H1 (cell line): ENCODE measurements around the gene PHLDA1. TPM values are rescaled to one million over a fixed set of nuclear protein-coding genes. Genes with fewer than 3 reads are reported as not detected.

Experiments used
- CTCF ChIA-PET: fragments of 300-600 bp; sonication (Branson Sonifier 250); formaldehyde crosslinking; loops from one replicate; lab custom pipeline; 2021; ENCODE audit not compliant: partially characterized antibody; lab: Charles Lee
- POLR2A ChIA-PET: fragments of 300-600 bp; sonication (Branson Sonifier 250); formaldehyde crosslinking; loops from one replicate; lab custom pipeline; 2021; ENCODE audit warnings: inconsistent platforms; ENCODE audit not compliant: partially characterized antibody; lab: Charles Lee
- DNase-seq, 2 experiments: peaks; one replicate each; pipeline versions ENCODE4 v3.0.0 to v3.0.0-alpha.2; 2010 to 2022; ENCODE audit warnings: low spot score in 2 of 2, low read depth in 1 of 2, mixed read lengths in 1 of 2
- FAIRE-seq: peaks from 2 replicates; lab custom pipeline; 2011; peaks lifted over from hg19 to GRCh38; lab: Jason Lieb, UNC
- H2AFZ ChIP-seq: 2 replicates; pipeline ENCODE4 v1.8.1; 2012; ENCODE audit warnings: low read length, inconsistent platforms
- H2AK5ac ChIP-seq: 2 replicates; pipeline ENCODE4 v1.6.1; 2013; ENCODE audit warnings: low read depth, low read length
- H2BK120ac ChIP-seq: replicated peaks from 2 replicates; pipeline ENCODE3; 2013; ENCODE audit warnings: low read depth, low read length, inconsistent platforms
- H2BK12ac ChIP-seq: 2 replicates; pipeline ENCODE4 v1.6.1; 2013; ENCODE audit warnings: low read depth, low read length
- H2BK15ac ChIP-seq: 2 replicates; pipeline ENCODE4 v1.6.1; 2013; ENCODE audit warnings: low read length
- H2BK20ac ChIP-seq: 2 replicates; pipeline ENCODE4 v1.6.1; 2013; ENCODE audit warnings: low read length
- H2BK5ac ChIP-seq: 2 replicates; pipeline ENCODE4 v1.6.1; 2013; ENCODE audit warnings: low read depth, low read length
- H3K14ac ChIP-seq: 2 replicates; pipeline ENCODE4 v1.6.1; 2013; ENCODE audit warnings: inconsistent platforms; ENCODE audit not compliant: insufficient read length
- H3K18ac ChIP-seq: 2 replicates; pipeline ENCODE4 v1.6.1; 2013; ENCODE audit warnings: low read length; ENCODE audit errors: extremely low read depth
- H3K23ac ChIP-seq: 2 replicates; pipeline ENCODE4 v1.6.1; 2013; ENCODE audit warnings: inconsistent platforms; ENCODE audit not compliant: insufficient read length
- H3K23me2 ChIP-seq: 2 replicates; pipeline ENCODE4 v1.6.1; 2013; ENCODE audit warnings: low read depth, low read length
- H3K27ac ChIP-seq: 2 replicates; pipeline ENCODE4 v1.6.1; 2011; ENCODE audit warnings: low read depth, low read length, inconsistent platforms
- H3K27me3 ChIP-seq, 4 experiments: replicated peaks in 1 of 4; 1 replicate in 1 of 4; 2 replicates in 3 of 4; pipeline versions ENCODE4 v1.6.1 to v1.8.1; 2011 to 2013; ENCODE audit warnings: low read length in 3 of 4, mild to moderate bottlenecking in 3 of 4, inconsistent platforms in 2 of 4, mixed read lengths in 2 of 4, moderate library complexity in 1 of 4; ENCODE audit not compliant: control insufficient read depth in 3 of 4, insufficient read depth in 3 of 4; ENCODE audit errors: extremely low read depth in 1 of 4
- H3K36me3 ChIP-seq, 4 experiments: 2 replicates each; pipeline versions ENCODE4 v1.6.1 to v1.8.1; 2011 to 2013; ENCODE audit warnings: mild to moderate bottlenecking in 4 of 4, low read length in 3 of 4, moderate library complexity in 2 of 4, control low read depth in 1 of 4, inconsistent platforms in 1 of 4; ENCODE audit not compliant: insufficient read depth in 4 of 4, control insufficient read depth in 2 of 4
- H3K4ac ChIP-seq: replicated peaks from 2 replicates; pipeline ENCODE3; 2013; ENCODE audit warnings: low read length, low read depth, mixed read lengths, inconsistent platforms; ENCODE audit not compliant: insufficient read length
- H3K4me1 ChIP-seq, 4 experiments: replicated peaks in 1 of 4; 1 replicate in 1 of 4; 2 replicates in 3 of 4; pipeline versions ENCODE4 v1.6.1 to v1.8.1; 2011 to 2013; ENCODE audit warnings: low read length in 3 of 4, inconsistent platforms in 2 of 4, mixed read lengths in 1 of 4; ENCODE audit not compliant: insufficient read depth in 4 of 4, control insufficient read depth in 3 of 4
- H3K4me2 ChIP-seq, 2 experiments: 2 replicates each; pipeline versions ENCODE4 v1.6.1 to v1.8.1; 2011 to 2013; ENCODE audit warnings: low read depth in 2 of 2, low read length in 2 of 2, control low read depth in 1 of 2, inconsistent platforms in 1 of 2, mild to moderate bottlenecking in 1 of 2; ENCODE audit not compliant: insufficient read depth in 1 of 2
- H3K4me3 ChIP-seq, 4 experiments: fragments of 200-600, 300-600 bp in 1 of 4; sonication (generic), shearing (Covaris generic), sonication (Bioruptor Twin) in 1 of 4; 2 replicates each; pipeline versions ENCODE4 v1.5.1 to v1.8.1; 2011 to 2016; ENCODE audit warnings: low read length in 4 of 4, low read depth in 3 of 4, control low read depth in 2 of 4, inconsistent platforms in 2 of 4, mild to moderate bottlenecking in 2 of 4, mixed read lengths in 1 of 4, moderate library complexity in 1 of 4; ENCODE audit not compliant: insufficient read depth in 2 of 4; ENCODE audit errors: extremely low read depth in 1 of 4
- H3K56ac ChIP-seq: replicated peaks from 2 replicates; pipeline ENCODE3; 2013; ENCODE audit warnings: low read depth, mild to moderate bottlenecking, mixed read lengths, low read length, inconsistent platforms; ENCODE audit not compliant: insufficient read length
- H3K79me1 ChIP-seq: 2 replicates; pipeline ENCODE4 v1.6.1; 2013; ENCODE audit warnings: low read depth, low read length, control low read depth
- H3K79me2 ChIP-seq, 2 experiments: 2 replicates each; pipeline versions ENCODE4 v1.6.1 to v1.8.1; 2012 to 2013; ENCODE audit warnings: low read length in 2 of 2, mild to moderate bottlenecking in 2 of 2, inconsistent platforms in 1 of 2; ENCODE audit not compliant: insufficient read depth in 2 of 2, control insufficient read depth in 1 of 2
- H3K9ac ChIP-seq, 4 experiments: replicated peaks in 1 of 4; 1 replicate in 1 of 4; 2 replicates in 3 of 4; pipeline versions ENCODE4 v1.6.1 to v1.8.1; 2011 to 2013; ENCODE audit warnings: low read depth in 3 of 4, low read length in 3 of 4, control low read depth in 2 of 4, mild to moderate bottlenecking in 2 of 4, moderate library complexity in 2 of 4, inconsistent platforms in 1 of 4; ENCODE audit errors: extremely low read depth in 1 of 4
- H3K9me3 ChIP-seq, 2 experiments: 2 replicates each; pipeline versions ENCODE4 v1.6.1 to v1.8.1; 2012 to 2013; ENCODE audit warnings: mild to moderate bottlenecking in 2 of 2, moderate library complexity in 2 of 2, control low read depth in 1 of 2, inconsistent platforms in 1 of 2, low read depth in 1 of 2, low read length in 1 of 2, mixed read lengths in 1 of 2; ENCODE audit not compliant: insufficient read depth in 2 of 2
- H4K20me1 ChIP-seq, 2 experiments: replicated peaks in 1 of 2; 2 replicates each; pipeline versions ENCODE3 to v1.8.1; 2011 to 2013; ENCODE audit warnings: inconsistent platforms in 2 of 2, low read length in 2 of 2, mild to moderate bottlenecking in 1 of 2; ENCODE audit not compliant: insufficient read depth in 2 of 2, control insufficient read depth in 1 of 2
- H4K5ac ChIP-seq: 2 replicates; pipeline ENCODE4 v1.6.1; 2013; ENCODE audit warnings: low read length, low read depth, mixed read lengths, inconsistent platforms; ENCODE audit not compliant: insufficient read length
- H4K8ac ChIP-seq: 2 replicates; pipeline ENCODE4 v1.8.0; 2013; ENCODE audit warnings: mild to moderate bottlenecking, moderate library complexity, low read length, inconsistent platforms; ENCODE audit not compliant: insufficient read depth; ENCODE audit errors: extremely low read depth
- H4K91ac ChIP-seq: replicated peaks from 2 replicates; pipeline ENCODE3; 2013; ENCODE audit warnings: low read length, mixed read lengths, inconsistent platforms; ENCODE audit not compliant: insufficient read length
- CEBPB ChIP-seq: IDR thresholded peaks from 2 replicates; pipeline ENCODE4 v1.6.1; 2012; ENCODE audit warnings: low read depth, low read length
- GTF2F1 ChIP-seq: IDR thresholded peaks from 2 replicates; pipeline ENCODE4 v1.6.1; 2012; ENCODE audit warnings: low read depth, low read length, improper control_type of control experiment, borderline replicate concordance
- RFX5 ChIP-seq: IDR thresholded peaks from 2 replicates; pipeline ENCODE4 v1.6.1; 2011; ENCODE audit warnings: low read depth, low read length, improper control_type of control experiment, borderline replicate concordance
- RXRA ChIP-seq: IDR thresholded peaks from 2 replicates; pipeline ENCODE4 v1.6.1; 2011; ENCODE audit warnings: low read depth, mild to moderate bottlenecking, low read length, moderate library complexity; ENCODE audit not compliant: insufficient read depth
- SP1 ChIP-seq: IDR thresholded peaks from 2 replicates; pipeline ENCODE4 v1.6.1; 2011; ENCODE audit warnings: low read depth, low read length
- SP4 ChIP-seq: IDR thresholded peaks from 2 replicates; pipeline ENCODE4 v1.6.1; 2012; ENCODE audit warnings: low read length, inconsistent platforms
- TEAD4 ChIP-seq: IDR thresholded peaks from 2 replicates; pipeline ENCODE4 v1.6.1; 2012; ENCODE audit warnings: low read depth, low read length, inconsistent platforms, mixed read lengths
- WGBS, 2 experiments: shearing (Covaris generic) in 1 of 2; methylation state at CpG; one replicate each; pipeline versions ENCODE4 v1.1.6 to v1.1.7; 2013 to 2015; ENCODE audit warnings: low lambda C conversion rate in 2 of 2, mixed read lengths in 2 of 2, inconsistent platforms in 1 of 2, low coverage in 1 of 2, missing lambda C conversion rate in 1 of 2; ENCODE audit not compliant: insufficient replicate concordance in 2 of 2, insufficient coverage in 1 of 2, insufficient read length in 1 of 2; ENCODE audit errors: extremely low coverage in 1 of 2, missing lambda C conversion rate in 1 of 2; 5-methylcytosine and 5-hydroxymethylcytosine counted together
- polyA plus RNA-seq, 7 experiments: library from polyadenylated mRNA; depleted of rRNA in 3 of 7; stranded (reverse) in 5 of 7; unstranded in 2 of 7; fragments of >200 nt in 5 of 7; fragments of 200-250 nt in 2 of 7; gene quantifications; 1 replicate in 5 of 7; 2 replicates in 1 of 7; 4 replicates in 1 of 7; pipeline versions ENCODE4 v1.2.1 to v1.2.3, GENCODE V29; 2011 to 2013; ENCODE audit warnings: missing spikeins in 2 of 7, mixed read lengths in 2 of 7
- total RNA-seq: library from RNA; stranded (reverse); fragmentation: NEBNext Ultra II Directional; extraction: Animal tissue kit (Norgen Biotek cat#: 25700); gene quantifications from 2 replicates; pipeline ENCODE4 v1.2.1, GENCODE V29; 2021
- TF ChIP-seq, protein P1 (sequence below), 3 experiments: IDR thresholded peaks; 1 replicate in 2 of 3; 2 replicates in 1 of 3; pipeline versions ENCODE4 v1.5.1 to v1.6.1; 2011; ENCODE audit warnings: low read length in 3 of 3, mild to moderate bottlenecking in 3 of 3, inconsistent platforms in 2 of 3, low read depth in 1 of 3, moderate library complexity in 1 of 3; ENCODE audit not compliant: insufficient read depth in 1 of 3; ENCODE audit errors: control extremely low read depth in 1 of 3
- TF ChIP-seq, protein P2 (sequence below): IDR thresholded peaks from 2 replicates; pipeline ENCODE4 v1.6.1; 2011; ENCODE audit warnings: low read length, improper control_type of control experiment

PHLDA1 gene
- total and polyA plus RNA-seq, 2 of the 8 experiments (the other 6 are each of a cell fraction or from before 2014, with no cell fraction given), result 18.9 to 19.4 TPM

DNA sequence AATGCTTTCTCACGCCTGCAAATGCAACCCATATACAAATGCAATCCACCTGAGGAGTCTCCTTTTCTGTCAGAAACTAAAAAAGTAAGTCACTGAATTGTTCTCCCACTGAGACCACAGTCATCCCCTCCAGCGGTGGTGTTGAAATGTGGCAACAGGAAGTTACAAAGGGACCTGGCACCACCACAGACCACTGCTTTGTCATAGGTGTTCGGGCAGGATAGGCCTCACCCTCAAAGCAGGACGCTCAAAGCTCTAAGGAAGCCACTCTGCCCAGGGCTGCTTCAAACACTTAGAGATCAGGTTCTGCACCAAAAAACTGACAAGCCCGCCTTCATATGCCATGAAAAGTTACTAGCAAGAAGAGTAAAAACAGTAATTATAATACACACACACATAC lies 11.3 kb downstream of the PHLDA1 start:
- H3K9ac ChIP-seq, result no peak overlapping the region
- no peak for FAIRE-seq

More for the DNA sequence above, 11.3 kb downstream of the PHLDA1 start:
- Histone ChIP-seq H3K36me3 (no peaks in the 10 kb centered on the region), H3K4me3 (no peak overlapping the region), H3K4me1 (peaks cover 4 to 17% (median 8%) of the 10 kb centered on the region in 4 experiments; a peak in 5 of 7 replicates), H3K23me2 (no peaks in the 10 kb centered on the region), H3K27ac (0 out of 2 replicates have a peak overlapping the region, but pooled peaks have one; percentile 9), H4K8ac (no peak overlapping the region), H4K20me1 (no peaks in the 10 kb centered on the region), H2AK5ac (no peak overlapping the region), H3K9me3 (no peaks in the 10 kb centered on the region), H3K23ac (no peak overlapping the region), H3K79me1 (no peaks in the 10 kb centered on the region), H3K4ac (no peak overlapping the region), H4K5ac (no peak overlapping the region), H2BK12ac (peak overlapping the region; percentile 86; the same call in 1 of the 2 replicates), H4K91ac (no peak overlapping the region), H2AFZ (no peak overlapping the region), H2BK20ac (0 out of 2 replicates have a peak overlapping the region, but pooled peaks have one; percentile 40), H3K27me3 (no peaks in the 10 kb centered on the region), H3K56ac (no peak overlapping the region), H2BK15ac (no peak overlapping the region), H3K4me2 (no peak overlapping the region), H3K79me2 (no peaks in the 10 kb centered on the region), H2BK5ac (peak overlapping the region; percentile 61; the same call in 1 of the 2 replicates), H3K18ac (no peak overlapping the region; the same call in 1 of the 2 replicates), H2BK120ac (no peak overlapping the region), H3K14ac (no peak overlapping the region)
- CTCF ChIA-PET, result interaction anchor here (1.1 kb wide), 1 partner anchor 11 kb away, joined by 4 read pairs; no protein-coding TSS in a partner anchor
- POLR2A ChIA-PET, result interaction anchor here (6.6 kb wide), 1 partner anchor 11 kb away, joined by 29 read pairs; the partner anchor contains the start of gene PHLDA1
- 68% methylated on average over 5 of the region's 5 CpGs; no CpG with 5 or more reads in 1 of the 2 experiments for WGBS, 2 experiments
- TF ChIP-seq, protein P1, sequence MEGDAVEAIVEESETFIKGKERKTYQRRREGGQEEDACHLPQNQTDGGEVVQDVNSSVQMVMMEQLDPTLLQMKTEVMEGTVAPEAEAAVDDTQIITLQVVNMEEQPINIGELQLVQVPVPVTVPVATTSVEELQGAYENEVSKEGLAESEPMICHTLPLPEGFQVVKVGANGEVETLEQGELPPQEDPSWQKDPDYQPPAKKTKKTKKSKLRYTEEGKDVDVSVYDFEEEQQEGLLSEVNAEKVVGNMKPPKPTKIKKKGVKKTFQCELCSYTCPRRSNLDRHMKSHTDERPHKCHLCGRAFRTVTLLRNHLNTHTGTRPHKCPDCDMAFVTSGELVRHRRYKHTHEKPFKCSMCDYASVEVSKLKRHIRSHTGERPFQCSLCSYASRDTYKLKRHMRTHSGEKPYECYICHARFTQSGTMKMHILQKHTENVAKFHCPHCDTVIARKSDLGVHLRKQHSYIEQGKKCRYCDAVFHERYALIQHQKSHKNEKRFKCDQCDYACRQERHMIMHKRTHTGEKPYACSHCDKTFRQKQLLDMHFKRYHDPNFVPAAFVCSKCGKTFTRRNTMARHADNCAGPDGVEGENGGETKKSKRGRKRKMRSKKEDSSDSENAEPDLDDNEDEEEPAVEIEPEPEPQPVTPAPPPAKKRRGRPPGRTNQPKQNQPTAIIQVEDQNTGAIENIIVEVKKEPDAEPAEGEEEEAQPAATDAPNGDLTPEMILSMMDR (IDR thresholded peaks at IDR 0.05; ENCODE audit: control extremely low read depth in 1 of 3, insufficient read depth in 1 of 3, low read depth in 1 of 3, low read length in 3 of 3), result no peak
- TF ChIP-seq RXRA (no peak), TEAD4 (no peak), GTF2F1 (no peak), SP4 (no peak), RFX5 (no peak), CEBPB (no peak), SP1 (no peak)
- TF ChIP-seq, protein P2, sequence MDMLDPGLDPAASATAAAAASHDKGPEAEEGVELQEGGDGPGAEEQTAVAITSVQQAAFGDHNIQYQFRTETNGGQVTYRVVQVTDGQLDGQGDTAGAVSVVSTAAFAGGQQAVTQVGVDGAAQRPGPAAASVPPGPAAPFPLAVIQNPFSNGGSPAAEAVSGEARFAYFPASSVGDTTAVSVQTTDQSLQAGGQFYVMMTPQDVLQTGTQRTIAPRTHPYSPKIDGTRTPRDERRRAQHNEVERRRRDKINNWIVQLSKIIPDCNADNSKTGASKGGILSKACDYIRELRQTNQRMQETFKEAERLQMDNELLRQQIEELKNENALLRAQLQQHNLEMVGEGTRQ, result no peak
- no peak for DNase-seq
